GM19395 (cell line): ENCODE results near the gene TUBA4A.
"Not testable (repeated sequence)": the region's sequence is repeated elsewhere in the genome, so short reads cannot be mapped to it uniquely, and the experiment has no call there.

Experiments
- ATAC-seq: cut with Tn5 transposase; IDR thresholded peaks from one replicate; pipeline ENCODE4 v1.9.1; 2021; ENCODE audit warnings: mild to moderate bottlenecking, moderate library complexity; ENCODE audit not compliant: unreplicated experiment

TUBA4A gene

GRCh38 chr2:219287116-219287440 is 33.4 kb upstream of the TUBA4A start:
- ATAC-seq, result not testable (repeated sequence)

- no peak for ATAC-seq
Measured at GRCh38 chr2:219286436-219287115, 32.9 kb upstream of the TUBA4A start.

DNA sequence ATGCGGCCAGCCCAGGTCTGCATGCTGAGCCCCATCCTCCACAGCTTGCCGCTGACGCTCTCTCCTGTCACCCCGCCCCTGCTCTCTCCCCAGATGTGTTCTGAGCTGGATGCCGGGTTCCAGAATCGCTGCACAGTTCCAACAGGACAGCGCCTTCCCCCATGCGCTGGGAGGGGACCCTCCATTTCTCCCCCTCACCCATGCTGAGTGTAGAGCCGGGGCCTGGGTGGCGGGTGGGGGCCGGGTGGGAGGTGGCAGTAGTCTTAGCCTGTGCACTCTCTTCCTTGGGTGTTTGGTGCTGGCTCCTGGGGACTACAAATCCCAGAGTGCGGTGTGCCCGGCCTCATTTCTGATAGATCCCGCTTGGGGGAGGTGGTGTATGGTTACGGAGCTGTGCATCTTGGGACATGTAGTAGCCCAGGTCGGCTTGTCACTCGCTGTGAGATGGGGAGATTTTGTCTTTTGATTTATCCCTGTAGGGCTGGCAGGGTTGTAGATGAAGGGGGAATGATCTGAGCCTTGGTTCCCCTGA is 32.2 kb upstream of the TUBA4A start:
- ATAC-seq, result no peak

- ATAC-seq, result no peak
Measured at GRCh38 chr2:219285373-219285735, 31.6 kb upstream of the TUBA4A start.

DNA sequence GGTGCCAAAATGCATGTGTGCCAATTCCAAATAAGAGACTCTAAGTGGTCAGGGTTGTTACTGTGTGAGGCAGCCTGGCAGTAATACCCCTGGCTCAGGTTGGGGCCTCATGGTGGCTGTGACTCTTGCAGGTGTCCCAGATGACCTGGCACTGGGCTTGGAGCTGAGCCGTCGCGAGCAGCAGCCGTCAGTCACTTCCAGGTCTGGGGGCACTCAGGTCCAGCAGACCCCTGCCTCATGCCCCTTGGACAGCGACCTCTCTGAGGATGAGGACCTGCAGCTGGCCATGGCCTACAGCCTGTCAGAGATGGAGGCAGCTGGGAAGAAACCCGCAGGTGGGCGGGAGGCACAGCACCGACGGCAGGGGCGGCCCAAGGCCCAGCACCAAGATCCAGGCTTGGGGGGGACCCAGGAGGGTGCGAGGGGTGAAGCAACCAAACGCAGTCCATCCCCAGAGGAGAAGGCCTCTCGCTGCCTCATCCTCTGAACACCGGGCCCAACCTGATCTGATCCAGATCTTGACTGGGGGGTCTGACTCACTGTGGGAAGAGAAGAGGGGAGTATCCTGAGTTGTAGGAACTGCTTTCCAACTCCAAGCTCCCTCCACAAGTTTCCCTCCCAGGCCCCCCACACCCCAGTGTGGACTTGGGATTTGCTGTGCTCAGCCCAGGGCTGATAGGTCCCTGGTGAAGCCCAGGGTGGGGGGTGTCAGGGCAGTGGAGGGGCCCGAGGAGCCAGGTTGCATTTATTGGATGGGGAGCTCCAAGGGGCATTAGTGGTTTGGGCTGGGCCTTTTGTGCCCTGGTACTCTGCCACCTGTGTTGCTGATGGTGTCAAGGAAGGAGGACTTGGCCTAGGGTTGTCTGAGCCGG is 31.0 kb upstream of the TUBA4A start:
- no peak for ATAC-seq

- ATAC-seq, result no peak
Measured at GRCh38 chr2:219282943-219283581, 29.3 kb upstream of the TUBA4A start.

- no peak for ATAC-seq
Measured at GRCh38 chr2:219282375-219282774, 28.7 kb upstream of the TUBA4A start.

GRCh38 chr2:219281588-219281987 is 27.9 kb upstream of the TUBA4A start:
- no peak for ATAC-seq

DNA sequence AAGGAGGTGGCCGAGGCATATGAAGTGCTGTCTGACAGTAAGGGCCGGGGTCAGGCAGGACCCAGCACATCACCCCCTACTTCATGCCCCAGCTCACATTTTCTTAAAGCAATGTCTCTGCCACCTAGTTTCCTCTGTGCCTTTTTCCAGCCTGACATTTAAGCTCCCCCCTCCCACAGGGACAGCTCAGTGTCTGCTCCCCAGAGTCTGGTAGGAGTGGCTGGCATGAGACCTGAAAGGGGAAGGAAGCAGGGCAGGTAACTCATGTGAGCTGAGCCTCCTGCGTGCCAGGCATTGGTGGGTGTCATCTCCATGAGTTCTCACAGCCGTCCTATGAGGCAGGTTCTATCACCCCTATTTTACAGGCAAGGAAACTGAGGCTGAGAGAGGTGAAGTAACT is 26.9 kb upstream of the TUBA4A start:
- no peak for ATAC-seq

GRCh38 chr2:219279916-219280516 is 26.3 kb upstream of the TUBA4A start:
- ATAC-seq, result no peak

DNA sequence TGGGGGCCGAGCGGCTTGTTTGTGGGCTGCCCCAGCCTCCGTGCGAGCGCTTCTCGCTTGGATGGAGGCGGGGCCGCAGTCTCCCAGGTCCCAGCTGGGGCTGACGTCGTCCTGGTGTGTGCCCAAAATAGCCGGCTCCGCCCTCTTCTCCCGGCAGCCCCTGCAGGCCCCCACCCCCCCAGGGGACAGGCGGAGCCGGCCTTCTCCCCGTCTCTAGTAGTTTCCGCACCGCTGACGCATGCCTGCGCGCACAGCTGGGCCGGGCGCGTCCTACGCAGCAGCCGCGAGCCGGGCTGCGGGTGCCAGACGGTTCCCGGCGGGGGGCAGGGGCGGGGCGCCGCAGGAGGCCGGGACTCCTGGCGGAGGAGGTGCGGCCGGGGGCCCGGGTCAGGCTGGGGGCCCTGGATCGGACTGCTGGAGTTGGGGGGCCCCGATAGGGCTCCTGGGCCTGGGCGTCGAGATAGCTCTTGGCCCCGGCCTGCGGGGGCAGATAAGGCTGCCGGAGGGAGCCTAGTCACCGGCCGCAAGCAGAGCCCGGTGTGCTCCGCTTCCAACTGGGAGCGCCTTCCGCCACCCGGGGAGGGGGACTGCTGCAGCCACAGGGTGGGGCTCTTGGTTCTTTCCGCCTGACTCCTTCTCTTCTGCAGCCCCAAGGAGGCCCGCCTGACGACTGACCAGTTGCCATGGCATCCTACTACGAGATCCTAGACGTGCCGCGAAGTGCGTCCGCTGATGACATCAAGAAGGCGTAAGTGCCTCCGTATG is 25.6 kb upstream of the TUBA4A start, which contains the start of gene DNAJB2:
DNAJB2 (plus strand) TSS at position 216 of the 765 bp plus-strand sequence; CDS start at position 684, 468 bp downstream.
- ATAC-seq, result peak; percentile 83

DNA sequence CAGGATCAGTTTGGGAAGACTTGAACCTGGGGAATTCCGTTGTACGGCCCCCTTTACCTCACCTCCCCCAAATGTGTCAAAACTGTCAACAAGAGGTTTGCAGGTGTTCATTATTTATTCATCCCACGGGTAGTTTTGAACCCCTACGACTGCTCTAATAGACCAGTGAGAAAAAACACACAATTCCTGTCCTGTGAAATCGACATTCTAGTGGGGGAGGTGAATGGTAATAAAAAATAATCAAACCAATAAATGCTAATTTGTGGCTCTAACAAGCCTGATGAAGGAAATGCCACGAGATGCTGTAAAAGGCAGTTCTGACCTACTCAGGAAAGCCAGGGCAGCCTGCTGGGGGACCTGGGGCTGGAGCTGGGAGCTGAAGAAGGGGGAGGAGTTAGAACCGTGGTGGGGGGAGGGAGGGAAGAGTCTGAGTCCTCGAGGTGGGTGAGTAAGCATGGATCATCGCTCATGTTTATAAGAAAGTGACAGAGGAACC is 25.0 kb upstream of the TUBA4A start:
- no peak for ATAC-seq

GRCh38 chr2:219277703-219278654 is 24.3 kb upstream of the TUBA4A start:
- ATAC-seq, result peak; percentile 31

- no peak for ATAC-seq
Measured at GRCh38 chr2:219274361-219274921, 20.7 kb upstream of the TUBA4A start.

- ATAC-seq, result no peak
Measured at GRCh38 chr2:219273937-219274336, 20.2 kb upstream of the TUBA4A start.

DNA sequence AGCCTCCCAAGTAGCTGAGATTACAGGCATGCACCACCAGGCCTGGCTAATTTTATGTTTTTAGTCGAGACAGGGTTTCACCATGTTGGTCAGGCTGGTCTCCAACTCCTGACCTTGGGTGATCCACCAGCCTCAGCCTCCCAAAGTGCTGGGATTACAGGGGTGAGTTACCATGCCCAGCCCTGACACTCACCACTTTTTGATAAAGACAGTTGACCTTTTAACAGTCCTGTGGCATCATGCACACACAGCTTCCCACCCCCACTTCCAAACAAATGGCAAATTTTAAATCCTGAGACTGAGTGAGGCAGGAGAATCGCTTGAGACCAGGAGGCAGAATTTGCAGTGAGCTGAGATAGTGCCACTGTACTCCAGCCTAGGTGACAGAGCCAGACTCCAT is 19.3 kb upstream of the TUBA4A start:
- ATAC-seq, result no peak

GRCh38 chr2:219272356-219272755 is 18.6 kb upstream of the TUBA4A start:
- ATAC-seq, result no peak

DNA sequence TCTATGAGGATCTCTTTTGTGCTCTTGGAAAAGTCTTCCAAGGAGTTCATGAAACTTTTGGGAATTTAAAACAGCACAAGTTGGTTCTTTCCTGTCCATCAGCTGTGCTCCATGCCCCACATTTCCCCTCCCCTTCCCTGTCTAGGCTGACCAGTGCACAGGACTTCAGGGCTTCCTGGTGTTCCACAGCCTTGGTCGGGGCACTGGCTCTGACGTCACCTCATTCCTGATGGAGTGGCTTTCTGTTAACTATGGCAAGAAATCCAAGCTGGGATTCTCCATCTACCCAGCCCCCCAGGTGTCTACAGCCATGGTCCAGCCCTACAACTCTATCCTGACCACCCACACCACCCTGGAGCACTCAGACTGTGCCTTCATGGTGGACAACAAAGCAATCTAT is 17.3 kb upstream of the TUBA4A start:
- no peak for ATAC-seq

DNA sequence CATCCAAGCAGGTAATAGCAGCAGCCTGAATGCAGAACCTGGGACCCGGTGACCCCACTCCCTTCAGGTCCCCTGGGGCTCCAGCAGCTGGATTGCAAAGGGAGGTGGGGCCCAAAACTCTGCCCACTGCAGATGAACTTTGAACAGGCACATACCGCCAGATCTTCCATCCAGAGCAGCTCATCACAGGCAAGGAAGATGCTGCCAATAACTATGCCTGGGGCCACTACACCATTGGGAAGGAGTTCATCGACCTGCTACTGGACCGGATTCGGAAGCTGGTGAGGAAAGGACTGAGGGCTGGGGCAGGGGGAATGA is 16.3 kb upstream of the TUBA4A start:
- no peak for ATAC-seq
